Cardiac muscle cell (in vitro differentiated cells and primary cell): Measurements from ENCODE around the gene FLNC. TPM values are rescaled to one million over a fixed set of nuclear protein-coding genes. Genes with fewer than 3 reads are reported as not detected.
A peak's percentile ranks its signal among the peaks of the same experiment; 100 is the strongest.

Experiments used
- DNase-seq, 2 donors: peaks; one replicate each; pipeline versions ENCODE4 v3.0.0 to v3.0.0-alpha.2; 2010 to 2017; ENCODE audit warnings: low read depth in 1 of 2, low spot score in 1 of 2
- H3K27ac ChIP-seq: fragments of 200-600 bp; sonication (generic); 2 replicates; pipeline ENCODE4 v1.5.1; 2016
- H3K27me3 ChIP-seq: fragments of 200-600 bp; sonication (generic); 2 replicates; pipeline ENCODE4 v1.6.0; 2016; ENCODE audit warnings: control low read depth
- H3K36me3 ChIP-seq: fragments of 200-600 bp; sonication (generic); 2 replicates; pipeline ENCODE4 v1.5.1; 2016; ENCODE audit warnings: control low read depth
- H3K4me1 ChIP-seq: fragments of 200-600 bp; sonication (generic); 2 replicates; pipeline ENCODE4 v1.8.1; 2017; ENCODE audit warnings: low read depth, mild to moderate bottlenecking, mixed run types
- H3K4me3 ChIP-seq: fragments of 200-600 bp; sonication (generic); 2 replicates; pipeline ENCODE4 v1.5.1; 2016; ENCODE audit warnings: mild to moderate bottlenecking
- H3K9me3 ChIP-seq: fragments of 200-600 bp; sonication (generic); 2 replicates; pipeline ENCODE4 v1.5.1; 2017; ENCODE audit warnings: low read depth, mild to moderate bottlenecking, control low read depth
- CTCF ChIP-seq: IDR thresholded peaks from 2 replicates; pipeline ENCODE4 v1.5.1; 2012; ENCODE audit warnings: low read depth, mild to moderate bottlenecking, low read length
- polyA plus RNA-seq: library from polyadenylated mRNA; unstranded; fragments of >200 nt; fragmentation: Nextera tagmentation; extraction: Ambion mirVana; gene quantifications from 2 replicates; pipeline ENCODE4 v1.2.1, GENCODE V29; 2016
- total RNA-seq: library from RNA; depleted of rRNA; stranded (reverse); fragments of >200 nt; gene quantifications from 2 replicates; pipeline ENCODE4 v1.2.3, GENCODE V29; 2016

The FLNC gene
- total and polyA plus RNA-seq, 2 experiments from 2014 or later: 196 to 516 TPM

DNA sequence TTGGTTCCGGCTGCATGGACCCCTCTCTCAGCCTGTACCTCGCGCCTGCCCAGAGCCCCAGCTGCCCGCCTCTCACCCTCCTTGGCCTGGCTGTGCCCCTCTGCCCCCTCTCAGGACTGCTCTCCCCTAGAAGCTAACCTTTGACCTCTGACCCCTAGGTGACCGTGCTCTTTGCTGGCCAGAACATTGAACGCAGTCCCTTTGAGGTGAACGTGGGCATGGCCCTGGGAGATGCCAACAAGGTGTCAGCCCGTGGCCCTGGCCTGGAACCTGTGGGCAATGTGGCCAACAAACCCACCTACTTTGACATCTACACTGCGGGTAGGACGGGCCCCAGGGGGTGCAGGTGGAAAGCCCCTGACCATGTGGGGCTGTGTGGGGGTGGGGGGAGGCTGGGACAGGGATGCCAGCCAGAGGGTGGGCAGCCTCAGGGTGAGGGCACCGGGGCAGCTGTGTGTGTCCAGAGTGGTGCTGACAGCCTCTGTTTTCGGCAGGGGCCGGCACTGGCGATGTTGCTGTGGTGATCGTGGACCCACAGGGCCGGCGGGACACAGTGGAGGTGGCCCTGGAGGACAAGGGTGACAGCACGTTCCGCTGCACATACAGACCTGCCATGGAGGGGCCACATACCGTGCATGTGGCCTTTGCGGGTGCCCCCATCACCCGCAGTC lies 8.0 kb downstream of the FLNC start:
- Histone ChIP-seq H3K4me1 (peaks cover 15% of the 10 kb centered on the region), H3K36me3 (peaks cover 79% of the 10 kb centered on the region)
- TF ChIP-seq CTCF: no peak

DNA sequence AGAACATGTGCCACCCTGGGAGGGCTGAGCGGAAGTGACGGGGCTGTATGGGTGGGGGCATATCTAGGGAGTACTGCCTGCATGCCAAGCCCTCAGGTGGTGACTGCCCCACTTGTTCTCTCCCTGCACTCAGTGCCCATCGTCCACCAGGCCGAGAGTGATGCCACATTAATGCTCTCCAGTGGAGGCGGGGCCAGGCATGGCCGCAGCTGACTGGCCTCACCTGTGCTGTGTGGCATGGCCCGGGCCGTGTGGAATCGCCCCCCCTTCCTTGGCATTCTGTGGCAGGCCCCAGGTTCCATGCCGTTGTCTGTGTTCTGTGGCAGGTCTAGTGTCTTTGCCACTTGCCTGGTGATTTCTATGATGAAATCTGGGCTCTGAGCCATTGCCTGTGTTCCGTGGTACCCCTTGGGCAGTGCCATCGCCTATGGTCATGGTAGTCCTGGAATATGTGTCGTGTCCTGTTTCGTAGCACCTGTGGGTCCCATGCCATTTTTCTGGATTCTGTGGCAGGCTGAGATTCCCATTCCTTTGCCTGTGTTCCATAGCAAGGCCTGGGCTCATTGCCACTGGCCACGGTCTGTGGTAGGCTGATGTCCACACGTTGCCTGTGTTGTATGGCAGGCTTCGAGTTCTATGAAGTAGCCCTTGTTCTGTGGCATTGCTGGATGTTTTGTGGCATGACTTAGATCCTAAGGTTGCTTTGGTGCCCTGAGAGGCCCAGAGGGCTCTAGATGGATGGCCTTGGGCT lies 8.9 kb downstream of the FLNC start:
- H3K27ac ChIP-seq: no peak overlapping the region

More for the DNA sequence above, 8.0 kb downstream of the FLNC start:
- no peak for DNase-seq
- H3K27me3 ChIP-seq: no peaks in the 10 kb centered on the region
- H3K9me3 ChIP-seq: no peaks in the 10 kb centered on the region
- H3K4me3 ChIP-seq: no peak overlapping the region
- peak overlapping the region; percentile 42 for H3K27ac ChIP-seq

DNA sequence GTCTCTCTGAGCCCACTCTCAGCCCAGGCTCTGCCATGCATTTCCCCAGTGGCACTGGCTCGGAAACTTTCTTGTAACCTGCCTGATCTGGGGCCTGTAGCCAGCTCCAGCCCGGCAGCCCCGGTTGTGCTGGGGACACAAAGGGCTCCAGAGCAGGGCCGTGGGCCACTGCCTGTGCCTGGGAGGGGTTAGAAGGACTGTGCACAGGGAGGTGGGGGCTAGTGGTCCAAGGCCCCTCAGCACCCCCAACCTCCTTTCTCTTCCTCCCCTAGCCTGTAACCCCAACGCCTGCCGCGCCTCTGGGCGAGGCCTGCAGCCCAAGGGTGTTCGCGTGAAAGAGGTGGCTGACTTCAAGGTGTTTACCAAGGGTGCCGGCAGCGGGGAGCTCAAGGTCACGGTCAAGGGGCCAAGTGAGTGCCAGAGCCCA lies 9.6 kb downstream of the FLNC start:
- no peak for DNase-seq
- H3K27ac ChIP-seq: no peak overlapping the region

More for the DNA sequence above, 8.9 kb downstream of the FLNC start:
- Histone ChIP-seq H3K36me3 (peaks cover 88% of the 10 kb centered on the region), H3K4me3 (no peak overlapping the region), H3K9me3 (no peaks in the 10 kb centered on the region), H3K4me1 (peaks cover 5% of the 10 kb centered on the region), H3K27me3 (no peaks in the 10 kb centered on the region)
- no peak for TF ChIP-seq CTCF
- DNase-seq: no peak

DNA sequence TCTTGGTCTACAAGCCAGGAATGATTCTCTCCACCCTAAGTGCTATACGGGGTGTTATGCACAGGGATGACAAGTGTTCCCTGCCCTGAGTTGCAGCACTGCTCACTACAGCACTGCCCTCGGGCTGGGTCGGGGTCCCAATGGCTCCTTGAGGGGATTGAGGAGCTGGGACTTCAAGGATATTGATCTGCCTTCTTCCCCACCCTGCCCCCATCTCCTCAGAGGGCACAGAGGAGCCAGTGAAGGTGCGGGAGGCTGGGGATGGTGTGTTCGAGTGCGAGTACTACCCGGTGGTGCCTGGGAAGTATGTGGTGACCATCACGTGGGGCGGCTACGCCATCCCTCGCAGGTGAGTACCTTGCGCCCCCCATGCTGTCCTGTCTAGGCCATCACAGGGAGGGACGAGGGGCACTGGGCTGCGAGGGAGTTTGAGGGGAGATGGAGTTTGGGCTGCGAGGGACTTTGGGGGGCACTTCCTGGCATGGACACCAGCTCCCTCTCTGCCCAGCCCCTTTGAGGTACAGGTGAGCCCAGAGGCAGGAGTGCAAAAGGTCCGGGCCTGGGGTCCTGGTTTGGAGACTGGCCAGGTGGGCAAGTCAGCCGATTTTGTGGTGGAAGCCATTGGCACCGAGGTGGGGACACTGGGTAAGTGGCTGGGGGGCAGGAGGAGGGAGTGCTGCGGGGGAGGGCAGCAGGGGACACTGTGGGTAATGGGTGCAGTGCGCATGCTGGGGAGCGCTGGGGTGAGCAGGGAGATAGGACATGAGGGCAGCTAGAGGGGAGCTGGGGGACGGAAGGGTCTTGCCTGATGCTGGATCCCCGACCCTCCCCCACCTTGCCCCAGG lies 10.3 kb downstream of the FLNC start:
- DNase-seq: no peak
- no peak for TF ChIP-seq CTCF
- Histone ChIP-seq H3K4me3 (no peak overlapping the region), H3K36me3 (peaks cover 98% of the 10 kb centered on the region), H3K4me1 (no peaks in the 10 kb centered on the region), H3K27ac (no peak overlapping the region), H3K9me3 (no peaks in the 10 kb centered on the region), H3K27me3 (no peaks in the 10 kb centered on the region)

More for the DNA sequence above, 9.6 kb downstream of the FLNC start:
- H3K4me3 ChIP-seq: no peak overlapping the region
- H3K27me3 ChIP-seq: no peaks in the 10 kb centered on the region
- peaks cover under 1% of the 10 kb centered on the region for H3K4me1 ChIP-seq
- no peaks in the 10 kb centered on the region for H3K9me3 ChIP-seq
- no peak for TF ChIP-seq CTCF
- peaks cover 94% of the 10 kb centered on the region for H3K36me3 ChIP-seq

DNA sequence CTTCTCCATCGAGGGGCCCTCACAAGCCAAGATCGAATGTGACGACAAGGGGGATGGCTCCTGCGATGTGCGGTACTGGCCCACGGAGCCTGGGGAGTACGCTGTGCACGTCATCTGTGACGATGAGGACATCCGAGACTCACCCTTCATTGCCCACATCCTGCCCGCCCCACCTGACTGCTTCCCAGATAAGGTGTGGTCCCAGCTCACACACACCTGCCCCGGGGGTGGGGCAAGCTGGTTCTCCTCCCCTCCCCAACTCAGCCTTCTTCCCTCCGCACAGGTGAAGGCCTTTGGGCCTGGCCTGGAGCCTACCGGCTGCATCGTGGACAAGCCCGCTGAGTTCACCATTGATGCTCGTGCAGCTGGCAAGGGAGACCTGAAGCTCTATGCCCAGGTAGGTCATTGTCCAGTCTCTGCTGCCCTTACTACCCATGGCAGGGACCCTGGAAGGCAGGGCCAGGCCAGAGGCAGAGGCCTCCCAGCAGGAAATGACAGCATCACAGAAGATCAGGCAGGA lies 11.0 kb downstream of the FLNC start:
- peak overlapping the region; percentile 26 for H3K27ac ChIP-seq
- no peak for DNase-seq

More for the DNA sequence above, 11.0 kb downstream of the FLNC start:
- no peaks in the 10 kb centered on the region for H3K9me3 ChIP-seq
- no peaks in the 10 kb centered on the region for H3K4me1 ChIP-seq
- no peak overlapping the region for H3K4me3 ChIP-seq
- no peak for TF ChIP-seq CTCF
- H3K36me3 ChIP-seq: peaks cover 96% of the 10 kb centered on the region
- H3K27me3 ChIP-seq: no peaks in the 10 kb centered on the region
